MM.1S (cell line): ENCODE data around the gene SDHC.
"Not testable (repeated sequence)": the region's sequence is repeated elsewhere in the genome, so short reads cannot be mapped to it uniquely, and the experiment has no call there.

ENCODE experiments used
- DNase-seq: peaks from one replicate; pipeline ENCODE4 v3.0.0-alpha.2; 2015
- H2AFZ ChIP-seq: fragments of 300-600 bp; sonication (generic); 2 replicates; pipeline ENCODE4 v1.6.0; 2016; ENCODE audit warnings: antibody characterized with exemption, low read length
- H3F3A ChIP-seq: fragments of 300-600 bp; sonication (generic); 2 replicates; pipeline ENCODE4 v1.6.1; 2016; ENCODE audit warnings: mild to moderate bottlenecking, antibody characterized with exemption, low read length, moderate library complexity, mixed read lengths; ENCODE audit not compliant: insufficient read depth
- H3K27ac ChIP-seq: fragments of 300-600 bp; sonication (generic); 2 replicates; pipeline ENCODE4 v1.5.1; 2016; ENCODE audit warnings: mild to moderate bottlenecking, low read length
- H3K27me3 ChIP-seq: fragments of 300-600 bp; sonication (generic); replicated peaks from 2 replicates; pipeline ENCODE4 v1.6.0; 2016; ENCODE audit warnings: low read length; ENCODE audit not compliant: insufficient read depth
- H3K36me3 ChIP-seq: fragments of 300-600 bp; sonication (generic); replicated peaks from 2 replicates; pipeline ENCODE4 v1.6.1; 2016; ENCODE audit warnings: mild to moderate bottlenecking, low read length, mixed read lengths; ENCODE audit not compliant: insufficient read depth
- H3K4me1 ChIP-seq: fragments of 300-600 bp; sonication (generic); 2 replicates; pipeline ENCODE4 v1.6.1; 2016; ENCODE audit warnings: low read length, mixed read lengths
- H3K4me2 ChIP-seq: fragments of 300-600 bp; sonication (generic); 2 replicates; pipeline ENCODE4 v1.6.0; 2016; ENCODE audit warnings: low read depth, low read length
- H3K4me3 ChIP-seq: fragments of 300-600 bp; sonication (generic); 2 replicates; pipeline ENCODE4 v1.5.1; 2016; ENCODE audit warnings: low read length, mixed read lengths
- H3K79me2 ChIP-seq: fragments of 300-600 bp; sonication (generic); 2 replicates; pipeline ENCODE4 v1.6.1; 2016; ENCODE audit warnings: mixed run types, low read length, mixed read lengths
- H3K9ac ChIP-seq: fragments of 300-600 bp; sonication (generic); 2 replicates; pipeline ENCODE4 v1.6.1; 2016; ENCODE audit warnings: low read length, mixed read lengths
- H3K9me2 ChIP-seq: fragments of 300-600 bp; sonication (generic); replicated peaks from 2 replicates; pipeline ENCODE4 v1.6.1; 2016; ENCODE audit warnings: mild to moderate bottlenecking, low read length, mixed read lengths; ENCODE audit not compliant: insufficient read depth
- H3K9me3 ChIP-seq: fragments of 300-600 bp; sonication (generic); replicated peaks from 2 replicates; pipeline ENCODE4 v1.6.1; 2016; ENCODE audit warnings: mild to moderate bottlenecking, low read length, mixed read lengths; ENCODE audit not compliant: insufficient read depth
- H4K20me1 ChIP-seq: fragments of 300-600 bp; sonication (generic); 2 replicates; pipeline ENCODE4 v1.6.1; 2016; ENCODE audit warnings: mild to moderate bottlenecking, low read length, moderate library complexity, mixed read lengths; ENCODE audit not compliant: insufficient read depth
- CTCF ChIP-seq: fragments of 300-600 bp; sonication (generic); IDR thresholded peaks from 2 replicates; pipeline ENCODE4 v1.5.1; 2016; ENCODE audit warnings: antibody characterized with exemption, low read length, mixed read lengths
- EZH2 ChIP-seq: fragments of 300-600 bp; sonication (generic); optimal IDR thresholded peaks from 2 replicates; pipeline ENCODE3; 2017; ENCODE audit warnings: low read depth, mild to moderate bottlenecking, antibody characterized with exemption, low read length, mixed read lengths
- EZH2phosphoT487 ChIP-seq: fragments of 300-600 bp; sonication (generic); IDR thresholded peaks from 2 replicates; pipeline ENCODE4 v1.6.1; 2018; ENCODE audit warnings: antibody characterized with exemption, low read length

Gene SDHC

GRCh38 chr1:161402446-161402845, 88.3 kb downstream of the SDHC start:
- TF ChIP-seq EZH2 (no peak), EZH2phosphoT487 (no peak), CTCF (no peak)
- Histone ChIP-seq H2AFZ (no peak overlapping the region), H4K20me1 (no peaks in the 10 kb centered on the region), H3K79me2 (no peaks in the 10 kb centered on the region; the same call in 1 of the 2 replicates), H3K27ac (no peak overlapping the region), H3K4me3 (no peak overlapping the region), H3K9me3 (no peaks in the 10 kb centered on the region), H3K36me3 (no peaks in the 10 kb centered on the region), H3K9ac (no peak overlapping the region), H3F3A (peaks cover 25% of the 10 kb centered on the region), H3K27me3 (no peaks in the 10 kb centered on the region), H3K9me2 (no peaks in the 10 kb centered on the region), H3K4me2 (no peak overlapping the region), H3K4me1 (peaks cover 4% of the 10 kb centered on the region)
- DNase-seq, result no peak

GRCh38 chr1:161404051-161404597, 89.9 kb downstream of the SDHC start:
- Histone ChIP-seq H3K9me2 (no peaks in the 10 kb centered on the region), H3K4me3 (no peak overlapping the region), H3K27ac (no peak overlapping the region), H2AFZ (no peak overlapping the region), H3K79me2 (no peaks in the 10 kb centered on the region; the same call in 1 of the 2 replicates), H3K36me3 (no peaks in the 10 kb centered on the region), H4K20me1 (no peaks in the 10 kb centered on the region), H3K4me1 (no peaks in the 10 kb centered on the region), H3K4me2 (no peak overlapping the region), H3K27me3 (no peaks in the 10 kb centered on the region), H3K9ac (no peak overlapping the region), H3K9me3 (no peaks in the 10 kb centered on the region), H3F3A (peaks cover 14% of the 10 kb centered on the region)
- TF ChIP-seq CTCF (no peak), EZH2phosphoT487 (no peak), EZH2 (no peak)
- no peak for DNase-seq

DNA sequence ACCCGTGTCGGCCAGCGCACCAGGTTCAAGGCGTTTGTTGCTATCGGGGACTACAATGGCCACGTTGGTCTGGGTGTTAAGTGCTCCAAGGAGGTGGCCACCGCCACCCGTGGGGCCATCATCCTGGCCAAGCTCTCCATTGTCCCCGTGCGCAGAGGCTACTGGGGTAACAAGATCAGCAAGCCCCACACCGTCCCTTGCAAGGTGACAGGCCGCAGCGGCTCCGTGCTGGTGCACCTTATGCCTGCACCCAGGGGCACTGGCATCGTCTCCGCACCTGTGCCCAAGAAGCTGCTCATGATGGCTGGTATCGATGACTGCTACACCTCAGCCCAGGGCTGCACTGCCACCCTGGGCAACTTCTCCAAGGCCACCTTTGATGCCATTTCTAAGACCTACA, 92.4 kb downstream of the SDHC start:
- H3F3A ChIP-seq, H4K20me1 ChIP-seq, H3K4me1 ChIP-seq, H3K79me2 ChIP-seq, H3K27me3 ChIP-seq, H3K36me3 ChIP-seq, H3K9me2 ChIP-seq, H3K9me3 ChIP-seq, H2AFZ ChIP-seq, H3K27ac ChIP-seq, H3K4me3 ChIP-seq, DNase-seq, H3K4me2 ChIP-seq, H3K9ac ChIP-seq: not testable (repeated sequence)

DNA sequence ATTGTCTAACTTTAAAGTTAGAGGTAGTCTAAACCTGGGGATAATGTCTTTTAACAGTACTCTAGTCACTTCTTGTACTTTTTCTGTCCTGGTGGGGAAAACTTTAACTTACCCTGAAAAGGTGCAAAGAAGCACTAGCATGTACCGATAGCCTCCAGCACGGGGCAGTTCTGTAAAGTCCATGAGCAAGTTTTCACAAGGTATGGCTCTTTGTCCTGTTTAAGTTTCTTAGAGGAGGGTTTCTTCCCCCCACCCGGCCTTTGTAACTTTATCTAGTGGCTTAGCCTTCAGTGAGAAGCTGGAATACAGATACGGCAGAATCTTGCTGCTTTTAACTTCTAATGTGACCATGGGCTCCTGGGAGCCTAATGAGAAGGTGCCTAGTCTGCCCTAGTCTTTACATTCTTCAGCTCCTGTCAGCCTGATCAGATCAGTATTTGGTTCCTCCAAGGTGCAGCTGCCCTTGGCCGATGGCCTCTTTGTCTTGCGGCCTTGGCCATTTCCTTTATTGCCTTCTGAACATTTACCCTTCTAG, 93.3 kb downstream of the SDHC start:
- Histone ChIP-seq H3K79me2 (no peaks in the 10 kb centered on the region), H3K4me3 (no peak overlapping the region), H3K4me2 (no peak overlapping the region), H3K27me3 (no peaks in the 10 kb centered on the region), H2AFZ (no peak overlapping the region), H4K20me1 (no peaks in the 10 kb centered on the region), H3K9me2 (no peaks in the 10 kb centered on the region), H3K36me3 (no peaks in the 10 kb centered on the region), H3F3A (peaks cover 4% of the 10 kb centered on the region; the same call in 1 of the 2 replicates), H3K9ac (no peak overlapping the region), H3K9me3 (no peaks in the 10 kb centered on the region), H3K27ac (no peak overlapping the region), H3K4me1 (peaks cover 7% of the 10 kb centered on the region)
- no peak for TF ChIP-seq EZH2
- no peak for TF ChIP-seq CTCF
- TF ChIP-seq EZH2phosphoT487, result no peak
- no peak for DNase-seq
